HG02678 (cell line): ENCODE results near the gene MSI2.
A peak's percentile ranks its signal among the peaks of the same experiment; 100 is the strongest.

ENCODE experiments used
- ATAC-seq: cut with Tn5 transposase; IDR thresholded peaks from one replicate; pipeline ENCODE4 v1.9.1; 2021; ENCODE audit warnings: mild to moderate bottlenecking, moderate library complexity; ENCODE audit not compliant: unreplicated experiment

MSI2 gene

DNA sequence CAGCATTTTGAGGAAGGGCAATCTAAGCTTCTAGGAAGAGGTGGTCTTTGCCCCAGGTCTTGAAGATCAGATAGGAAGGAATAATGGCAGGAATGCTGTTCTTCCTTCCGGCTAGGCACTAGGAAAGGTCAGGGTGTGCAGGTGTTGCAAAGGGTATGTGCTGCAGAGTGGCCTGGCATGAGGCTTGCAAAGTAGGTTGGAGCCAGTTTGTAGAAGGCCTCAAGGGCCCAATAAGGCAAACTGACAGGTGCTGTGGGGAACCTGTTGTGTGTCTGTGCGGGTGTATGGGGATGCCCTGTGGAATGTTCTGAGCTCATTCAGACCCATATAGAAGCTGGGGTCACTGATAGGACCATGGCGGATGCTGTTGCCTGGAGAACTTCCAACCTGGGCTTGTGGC, 12.7 kb downstream of the MSI2 start:
- no peak for ATAC-seq

DNA sequence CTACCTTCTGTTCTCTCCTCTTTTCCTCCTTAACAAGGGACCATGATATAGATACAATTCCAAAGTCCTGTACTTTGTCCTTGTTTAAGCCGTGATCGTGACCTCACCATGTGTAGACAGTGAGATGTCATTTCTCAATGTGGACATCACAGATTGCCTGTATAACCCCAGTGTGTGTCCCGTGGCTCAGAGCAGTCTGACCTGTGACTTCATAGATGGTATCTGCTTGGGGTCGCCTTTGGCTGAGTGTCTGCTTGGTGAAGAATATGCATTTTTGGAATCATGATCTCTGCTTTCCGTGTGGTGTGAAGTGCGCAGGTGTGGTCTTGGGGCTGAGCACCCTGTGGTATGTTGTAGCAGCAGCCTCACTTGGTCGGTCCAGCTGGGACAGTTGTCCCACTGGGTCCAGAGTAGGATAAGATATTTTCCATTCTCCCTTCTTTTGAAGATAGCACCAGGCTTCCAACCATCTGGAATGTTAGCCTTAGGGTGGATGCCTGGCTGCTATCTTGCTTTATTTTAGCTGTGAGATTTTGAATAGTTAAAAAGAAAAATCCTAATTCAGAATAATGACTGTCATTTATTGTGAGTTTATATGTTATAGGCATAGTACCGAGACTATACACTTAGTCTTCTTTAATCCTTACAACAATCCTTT, 13.4 kb downstream of the MSI2 start:
- ATAC-seq, result no peak

DNA sequence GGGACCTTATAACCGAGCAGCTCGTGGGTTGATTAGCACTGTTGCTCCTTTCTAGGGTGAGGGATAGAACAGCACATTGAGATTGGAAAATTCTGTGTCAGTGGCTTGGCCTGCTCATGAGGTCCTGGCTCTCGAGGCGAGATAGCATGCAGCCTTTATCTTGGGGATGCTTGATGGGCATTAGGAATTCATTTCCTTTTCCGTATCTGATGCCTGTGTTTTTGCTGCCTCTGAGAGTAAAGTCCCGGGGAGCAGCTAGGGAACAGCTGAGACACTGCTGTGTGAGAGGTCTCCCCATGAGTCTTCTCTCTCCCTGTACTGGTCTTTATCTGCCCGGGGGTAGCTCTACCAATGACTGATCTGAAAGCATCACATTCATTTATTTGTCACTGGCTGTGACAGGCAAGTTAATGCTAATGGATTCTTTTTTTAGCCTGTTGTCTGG, 14.5 kb downstream of the MSI2 start:
- no peak for ATAC-seq

DNA sequence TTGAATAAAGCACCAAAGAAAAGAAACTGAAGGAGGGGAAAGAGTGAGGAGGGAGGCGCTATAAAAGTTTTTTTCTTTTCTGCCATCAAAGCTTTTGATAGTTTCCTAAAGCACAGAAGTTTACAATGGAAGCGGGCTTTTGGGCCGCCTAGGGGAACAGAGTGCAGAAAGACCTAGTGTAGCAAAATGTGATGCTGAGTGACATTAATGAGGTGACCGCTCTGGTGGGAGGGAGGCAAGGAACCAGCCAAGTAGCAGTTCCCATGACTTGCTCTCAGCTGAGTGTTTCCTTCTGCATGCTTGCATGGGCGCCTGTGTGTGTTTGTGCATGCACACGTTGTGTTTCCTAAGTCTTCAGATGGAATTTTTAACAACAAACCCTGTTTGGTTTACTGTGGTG, 15.5 kb downstream of the MSI2 start:
- no peak for ATAC-seq

DNA sequence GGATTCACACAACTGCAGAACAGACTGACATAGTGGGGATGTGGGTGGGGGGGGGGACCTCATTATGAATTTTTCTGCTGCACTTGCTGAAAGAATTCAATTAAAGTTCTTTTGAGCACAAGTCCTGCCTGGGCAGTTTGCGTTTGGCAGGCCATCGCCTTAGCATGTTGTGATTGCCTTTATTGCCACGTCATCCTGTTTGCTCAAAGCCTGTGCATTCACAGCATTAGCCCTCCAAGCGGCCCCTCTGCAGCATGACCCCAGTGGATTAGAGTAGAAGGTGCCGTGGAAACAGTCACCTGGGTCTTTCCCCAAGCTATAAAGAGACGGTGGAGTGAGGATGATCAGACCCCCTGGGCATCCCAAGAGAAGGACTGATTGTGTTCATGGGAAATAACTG, 17.2 kb downstream of the MSI2 start:
- no peak for ATAC-seq

DNA sequence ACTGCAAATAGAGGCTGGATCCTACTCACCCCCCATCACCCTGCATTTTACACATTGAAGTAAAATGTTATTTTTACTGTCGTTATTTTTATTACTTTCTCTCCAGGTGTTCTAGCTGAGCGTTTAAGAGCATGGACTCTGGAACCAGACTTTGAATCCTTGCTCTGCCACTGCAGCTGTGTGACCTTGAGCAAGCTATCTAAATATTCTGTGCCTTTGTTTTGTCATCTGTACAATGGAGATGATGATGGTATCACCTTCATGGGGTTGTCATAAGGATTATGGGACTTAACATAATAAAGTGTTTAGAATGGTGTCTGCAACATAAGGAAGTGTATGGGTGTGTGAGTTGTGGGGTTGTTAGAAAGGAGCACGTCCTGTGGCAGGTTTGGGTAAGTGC, 17.8 kb downstream of the MSI2 start:
- no peak for ATAC-seq

DNA sequence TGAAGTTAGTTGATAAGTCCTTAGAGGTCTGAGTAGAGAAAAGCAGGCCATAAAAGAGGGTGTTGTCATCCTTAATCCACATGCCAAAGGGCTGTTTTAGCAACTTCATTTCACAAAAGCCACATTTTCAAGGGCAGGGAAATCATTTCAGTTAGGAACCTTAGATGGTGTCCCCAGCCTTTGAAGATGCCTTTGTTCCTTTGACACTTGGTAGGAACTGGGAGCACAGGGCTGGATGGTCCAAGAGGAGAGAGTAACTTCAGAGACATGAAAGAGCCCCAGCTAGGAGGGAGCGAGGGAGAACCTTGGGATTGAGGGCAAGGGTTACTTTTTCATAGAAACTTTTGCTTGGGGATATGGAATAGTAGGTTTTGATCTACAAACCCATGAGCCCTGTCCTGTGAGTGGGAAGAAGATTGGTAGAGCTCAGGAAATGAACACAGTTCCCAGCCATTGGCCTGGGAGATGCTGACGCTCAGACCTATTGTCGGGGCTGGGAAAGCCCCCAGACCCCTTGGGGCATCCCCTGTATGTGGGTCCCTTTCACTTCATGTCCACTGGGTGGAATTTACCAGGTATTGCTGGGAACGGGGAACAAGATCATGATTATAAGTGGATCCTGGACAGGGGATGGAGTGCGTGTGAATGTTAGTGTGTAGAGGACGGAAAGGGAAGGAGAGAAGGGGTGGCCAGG, 18.9 kb downstream of the MSI2 start:
- ATAC-seq, result no peak

DNA sequence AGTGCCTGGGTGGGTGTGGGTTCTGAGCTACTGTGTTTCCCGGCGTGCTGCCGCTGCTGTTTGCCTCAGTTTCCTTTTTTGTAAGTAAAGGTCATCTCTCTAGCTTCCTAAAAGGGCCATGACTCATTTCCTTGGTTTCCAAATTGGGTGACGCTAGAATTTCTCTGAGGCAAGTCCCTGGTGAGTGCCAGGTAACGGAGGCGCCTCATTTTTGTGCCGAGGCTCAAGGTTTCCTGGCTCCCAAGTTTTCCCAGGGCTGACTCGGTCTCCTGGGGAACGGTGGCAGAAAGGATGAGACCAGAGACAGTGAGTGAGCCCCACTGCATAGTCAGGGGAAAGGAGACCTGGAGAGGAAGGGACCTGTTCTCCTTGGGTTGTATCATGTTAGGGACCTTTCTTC, 20.3 kb downstream of the MSI2 start:
- no peak for ATAC-seq

DNA sequence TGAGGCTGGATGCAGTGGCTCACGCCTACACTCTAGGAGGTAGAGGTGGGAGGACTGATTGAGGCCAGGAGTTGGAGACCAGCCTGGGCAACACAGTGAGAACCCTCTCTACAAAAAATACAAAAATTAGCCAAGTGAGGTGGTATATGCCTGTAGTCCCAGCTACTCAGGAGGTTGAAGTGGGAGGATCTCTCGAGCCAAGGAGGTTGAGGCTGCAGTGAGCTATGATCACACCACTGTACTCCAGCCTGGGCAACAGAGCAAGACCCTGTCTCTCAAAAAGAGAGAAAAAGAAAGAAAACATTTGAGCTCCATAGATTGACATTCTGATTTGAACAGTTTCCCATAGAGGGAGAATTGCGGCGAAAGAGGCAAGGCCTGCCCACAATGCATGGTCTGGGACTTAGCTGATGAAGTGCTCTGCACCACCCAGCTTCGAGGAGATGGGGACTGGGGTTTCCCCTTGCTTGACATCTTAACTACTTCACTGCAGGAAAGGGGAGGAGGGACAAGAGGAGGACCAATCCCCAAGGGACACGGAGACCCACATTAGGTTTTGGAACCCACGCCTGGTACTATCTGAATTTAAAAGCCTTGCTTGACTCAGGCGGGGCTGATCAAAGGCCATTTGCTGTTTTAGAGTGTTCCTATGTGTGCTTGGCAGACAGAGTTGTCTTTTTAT, 21.7 kb downstream of the MSI2 start:
- no peak for ATAC-seq

DNA sequence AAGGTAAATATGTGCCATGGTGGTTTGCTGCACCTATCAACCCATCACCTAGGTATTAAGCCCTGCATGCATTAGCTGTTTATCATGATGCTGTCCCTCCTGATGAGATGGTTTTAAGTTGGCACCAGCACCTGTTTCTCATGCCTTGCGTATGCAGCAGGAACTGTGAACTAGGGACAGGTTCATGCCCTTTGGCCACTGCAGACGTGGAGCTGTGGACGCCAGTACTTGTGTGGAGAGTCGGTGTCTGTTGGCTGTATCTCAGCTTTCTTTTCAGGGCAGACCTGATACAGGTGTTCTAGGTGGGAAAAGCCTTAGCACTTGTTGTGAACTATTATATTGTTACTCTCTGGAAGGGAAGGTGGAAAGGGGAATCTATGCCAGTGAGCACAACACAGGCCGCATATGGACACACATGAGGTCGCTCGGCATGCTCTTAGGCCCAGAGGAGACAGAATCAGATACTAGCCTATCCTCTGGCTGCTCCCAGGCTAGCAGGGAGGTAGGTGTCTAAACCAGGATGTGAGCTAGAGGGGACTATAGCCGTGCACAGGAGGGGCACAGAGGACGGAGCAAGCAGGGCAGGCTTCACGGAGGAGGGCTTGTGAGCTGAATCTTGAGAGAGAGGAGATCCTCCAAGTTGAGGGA, 22.5 kb downstream of the MSI2 start:
- no peak for ATAC-seq

DNA sequence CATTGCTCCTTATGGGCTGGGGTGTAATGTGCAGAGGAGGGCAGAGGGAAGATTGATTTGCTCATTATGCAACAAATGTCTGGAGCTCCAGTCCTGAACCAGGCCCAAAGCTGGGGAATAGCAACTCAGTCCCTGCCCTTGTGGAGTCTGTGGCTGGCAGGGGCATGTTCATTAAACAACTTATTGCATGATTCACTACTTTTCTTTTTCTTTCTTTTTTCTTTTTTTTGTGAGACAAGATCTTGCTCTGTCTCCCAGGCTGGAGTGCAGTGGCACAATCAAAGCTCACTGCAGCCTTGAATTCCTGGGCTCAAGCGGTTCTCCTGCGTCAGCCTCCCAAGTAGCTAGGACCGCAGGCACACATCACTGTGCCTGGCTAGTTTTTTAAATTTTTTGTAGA, 23.1 kb downstream of the MSI2 start:
- no peak for ATAC-seq

DNA sequence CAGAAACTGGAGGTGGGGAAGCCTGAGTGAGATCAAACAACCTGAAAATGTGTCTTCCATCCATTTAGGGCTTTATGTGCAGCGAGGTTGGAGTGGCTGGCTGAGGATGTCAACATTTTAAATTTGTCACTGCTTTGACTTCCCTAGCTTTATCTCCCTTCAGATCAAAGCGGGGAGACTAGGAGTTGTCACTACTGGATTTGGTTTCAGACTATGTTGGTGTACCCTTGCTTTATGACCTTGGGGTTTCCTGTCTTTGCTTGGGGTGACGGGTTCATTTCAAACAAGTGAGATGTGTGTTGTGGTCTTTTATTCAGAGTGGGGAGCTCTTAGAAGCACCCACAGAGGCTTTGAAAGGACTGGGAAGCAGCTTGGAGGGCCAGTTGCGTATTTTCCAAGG, 25.6 kb downstream of the MSI2 start:
- ATAC-seq, result no peak

DNA sequence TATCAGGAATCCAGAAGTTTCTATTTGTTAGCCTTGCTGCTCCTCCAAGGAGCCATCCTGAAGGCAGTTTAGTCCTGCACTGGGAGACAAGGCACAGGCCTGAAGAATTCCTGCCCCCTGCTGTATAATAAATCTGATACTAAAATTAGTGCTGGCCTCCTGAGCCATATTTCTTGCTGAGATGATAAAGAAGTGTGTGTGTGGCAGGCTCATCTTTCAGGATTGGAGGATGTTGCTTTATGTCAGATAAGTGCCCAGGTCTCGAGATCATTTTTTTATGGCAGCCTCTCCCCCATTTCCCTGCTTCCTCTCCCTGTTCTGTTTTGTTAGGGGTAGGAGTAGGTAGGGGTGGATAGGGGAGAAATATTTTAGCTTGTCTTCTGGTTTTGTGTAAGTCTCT, 26.0 kb downstream of the MSI2 start:
- ATAC-seq, result no peak

DNA sequence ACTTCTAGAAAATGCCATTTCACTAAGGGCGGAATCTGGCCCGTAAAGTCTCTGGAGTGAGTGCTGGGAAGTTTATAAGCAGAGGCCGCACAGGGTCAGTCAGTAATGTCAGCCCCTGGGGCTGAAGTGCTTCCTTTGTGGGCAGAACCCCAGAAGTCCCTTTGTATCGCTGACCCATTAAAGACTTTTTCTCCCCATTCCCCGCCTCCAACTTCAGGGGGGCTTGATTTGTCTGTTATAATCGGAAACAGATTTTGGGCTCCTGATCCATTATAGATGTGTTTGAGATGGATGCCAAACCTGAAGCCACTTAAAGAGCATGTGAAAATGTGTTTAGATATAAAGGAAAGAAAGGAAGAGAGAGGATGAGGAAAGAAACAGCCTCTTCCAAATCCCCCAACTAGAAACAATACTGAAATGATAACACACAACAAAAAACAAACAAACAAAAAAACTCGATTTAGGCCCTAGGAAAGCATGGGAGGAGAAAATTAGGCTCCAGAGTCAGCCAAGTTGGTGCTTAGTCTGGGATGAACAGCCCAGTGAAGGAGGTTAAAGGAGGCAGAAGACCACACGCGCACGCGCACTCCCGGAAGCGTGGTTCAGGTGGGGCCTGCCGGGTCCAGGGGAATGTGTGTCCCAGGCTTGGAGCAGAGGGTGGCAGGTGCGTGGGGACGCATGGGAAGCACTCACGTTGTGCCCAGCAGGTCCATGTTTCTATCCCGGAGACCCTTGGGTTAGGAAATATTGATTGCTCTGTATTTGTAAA, 27.1 kb downstream of the MSI2 start:
- ATAC-seq, result no peak

DNA sequence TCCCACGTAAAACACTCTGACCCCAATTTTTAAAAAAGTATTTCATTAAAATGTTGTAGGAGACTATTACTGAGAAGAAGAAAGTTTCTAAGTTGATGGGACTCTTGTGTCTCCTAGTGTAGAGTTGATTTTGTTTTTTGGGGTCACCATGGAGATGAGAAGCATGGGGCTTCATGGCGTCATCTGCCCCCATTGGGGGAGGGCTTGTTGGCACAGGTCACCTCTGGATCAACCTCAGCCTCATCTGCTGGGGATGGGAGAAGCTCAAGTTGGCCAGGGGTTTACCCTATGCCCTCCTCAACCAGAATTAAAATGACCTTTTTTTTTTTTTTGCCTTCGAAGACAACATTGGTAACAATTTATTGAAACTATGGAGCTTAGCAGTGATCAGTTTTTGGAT, 28.3 kb downstream of the MSI2 start:
- no peak for ATAC-seq

DNA sequence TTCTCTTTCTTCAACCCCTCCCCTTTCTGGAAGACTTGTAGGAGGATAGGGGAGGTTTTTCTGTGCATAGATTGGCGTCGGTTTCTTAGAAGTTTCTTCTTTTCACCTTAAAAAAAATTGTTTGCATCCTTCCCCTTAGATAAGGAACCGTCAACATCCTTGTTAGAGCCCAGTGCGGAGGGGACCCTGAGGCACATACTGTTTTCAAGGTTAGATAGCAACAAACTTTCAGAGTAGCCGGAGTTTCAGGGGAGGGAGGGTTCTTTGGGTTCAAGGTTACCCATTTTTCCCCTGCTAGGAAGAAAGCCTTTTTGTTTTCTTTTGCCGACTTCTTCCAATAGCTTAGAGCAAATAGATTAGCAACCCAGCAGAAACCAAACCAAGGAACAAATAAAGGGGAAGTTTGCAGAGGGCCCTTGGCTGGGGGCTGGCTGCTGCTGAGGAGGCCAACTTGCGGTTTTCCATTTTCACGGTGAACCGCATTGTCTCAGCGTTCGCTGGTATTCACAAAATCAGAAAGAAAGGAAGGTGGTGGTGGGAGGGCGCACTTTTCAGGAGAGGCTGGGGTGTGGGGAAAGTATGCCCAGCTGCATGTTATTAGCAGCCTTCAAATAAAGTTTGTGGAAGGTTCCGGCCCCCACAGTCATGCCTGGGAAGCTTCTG, 28.8 kb downstream of the MSI2 start:
- peak; percentile 75 for ATAC-seq

DNA sequence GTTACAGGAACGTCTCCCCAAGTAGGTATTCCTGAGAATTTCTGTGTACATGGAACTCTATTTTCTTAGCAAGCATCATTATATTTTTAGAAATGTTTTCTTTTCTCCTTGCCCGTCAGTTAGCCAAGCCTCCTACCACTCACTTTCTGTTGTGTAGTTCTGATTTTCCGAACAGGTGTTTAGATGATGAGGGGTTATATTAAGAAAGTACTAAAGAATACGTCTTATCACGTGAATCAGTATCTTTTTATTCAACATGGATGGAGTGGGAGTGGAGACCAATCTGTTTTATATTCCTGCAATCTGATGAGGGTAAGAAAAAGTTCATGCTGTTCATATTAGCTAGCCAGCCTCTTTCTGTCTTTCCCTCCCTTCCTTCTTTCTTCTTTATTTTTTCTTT, 29.4 kb downstream of the MSI2 start:
- ATAC-seq, result peak; percentile 5

DNA sequence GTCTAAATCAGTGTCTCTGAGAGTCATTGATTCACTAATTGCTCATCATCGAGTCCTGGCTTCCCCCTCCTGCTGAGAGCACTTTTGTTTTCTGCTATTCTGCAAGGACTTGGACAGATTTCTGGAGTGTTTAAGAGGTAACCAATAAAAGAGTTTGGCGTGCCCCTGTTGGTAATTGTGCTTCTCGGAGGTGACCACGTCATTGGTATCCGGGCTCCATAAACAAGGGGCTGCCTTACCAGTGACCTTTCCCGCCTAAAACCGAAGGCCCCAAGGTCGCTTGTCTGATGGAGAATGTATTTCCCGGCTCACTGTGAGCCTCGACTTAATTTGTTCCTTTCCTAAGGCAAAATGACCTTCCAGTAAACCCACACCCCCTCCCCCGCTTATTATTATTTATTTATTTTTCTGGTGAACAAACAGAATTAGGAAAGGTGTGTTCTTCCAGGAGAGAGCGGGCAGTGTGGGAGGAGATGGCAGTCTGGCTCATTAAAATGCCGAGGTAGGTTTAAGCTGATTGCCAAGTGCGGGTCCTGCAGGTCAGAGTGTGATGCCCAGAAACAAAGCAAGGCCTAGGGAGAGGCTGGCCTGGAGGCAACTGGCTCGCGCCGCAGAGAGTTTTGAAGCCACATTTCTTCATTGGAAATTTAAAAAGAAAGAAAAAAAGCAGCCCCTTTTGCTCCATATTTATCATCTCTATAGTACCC, 30.2 kb downstream of the MSI2 start:
- no peak for ATAC-seq

DNA sequence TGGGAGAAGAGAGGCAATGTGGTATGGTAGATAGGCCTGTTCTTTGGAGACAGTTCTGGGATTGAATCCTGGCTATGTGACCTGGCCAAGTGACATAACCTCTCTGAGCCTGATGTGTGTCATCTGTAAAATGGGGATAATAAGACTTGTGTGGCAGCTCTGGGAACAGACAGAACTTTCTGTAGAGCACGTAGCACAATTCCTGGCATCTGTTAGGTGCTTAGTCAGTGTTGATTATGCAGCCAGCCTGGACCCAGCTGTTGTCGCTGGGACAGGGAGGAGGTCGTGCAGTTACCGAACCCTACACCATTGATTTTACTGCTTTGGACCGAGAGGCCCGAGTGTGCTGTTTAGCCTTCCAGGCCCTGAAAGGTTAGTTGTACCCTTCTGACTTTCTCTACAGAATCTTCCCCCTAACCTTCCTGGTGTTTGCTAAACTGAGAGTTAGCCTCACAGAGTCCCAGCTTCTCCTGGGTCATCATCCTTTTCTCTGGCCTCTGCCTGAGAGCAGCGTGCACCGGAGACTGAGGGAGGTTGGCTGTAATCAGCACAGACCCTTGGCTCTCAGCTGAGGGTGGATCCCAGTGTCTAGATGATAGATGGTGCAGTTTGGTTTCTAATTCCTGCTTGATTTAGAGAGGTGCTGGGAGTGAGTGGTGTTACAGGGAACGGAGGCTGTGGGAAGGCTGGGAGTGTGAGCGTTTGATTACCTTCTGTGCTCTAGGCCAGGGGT, 31.9 kb downstream of the MSI2 start:
- ATAC-seq, result no peak
